ENCODE results near the gene CAPN10. TPM values are rescaled to one million over a fixed set of nuclear protein-coding genes. Genes with fewer than 3 reads are reported as not detected.

Gene CAPN10
- total and polyA plus RNA-seq, 5 donors = 21.2 to 44.3 (median 36.9) TPM

DNA sequence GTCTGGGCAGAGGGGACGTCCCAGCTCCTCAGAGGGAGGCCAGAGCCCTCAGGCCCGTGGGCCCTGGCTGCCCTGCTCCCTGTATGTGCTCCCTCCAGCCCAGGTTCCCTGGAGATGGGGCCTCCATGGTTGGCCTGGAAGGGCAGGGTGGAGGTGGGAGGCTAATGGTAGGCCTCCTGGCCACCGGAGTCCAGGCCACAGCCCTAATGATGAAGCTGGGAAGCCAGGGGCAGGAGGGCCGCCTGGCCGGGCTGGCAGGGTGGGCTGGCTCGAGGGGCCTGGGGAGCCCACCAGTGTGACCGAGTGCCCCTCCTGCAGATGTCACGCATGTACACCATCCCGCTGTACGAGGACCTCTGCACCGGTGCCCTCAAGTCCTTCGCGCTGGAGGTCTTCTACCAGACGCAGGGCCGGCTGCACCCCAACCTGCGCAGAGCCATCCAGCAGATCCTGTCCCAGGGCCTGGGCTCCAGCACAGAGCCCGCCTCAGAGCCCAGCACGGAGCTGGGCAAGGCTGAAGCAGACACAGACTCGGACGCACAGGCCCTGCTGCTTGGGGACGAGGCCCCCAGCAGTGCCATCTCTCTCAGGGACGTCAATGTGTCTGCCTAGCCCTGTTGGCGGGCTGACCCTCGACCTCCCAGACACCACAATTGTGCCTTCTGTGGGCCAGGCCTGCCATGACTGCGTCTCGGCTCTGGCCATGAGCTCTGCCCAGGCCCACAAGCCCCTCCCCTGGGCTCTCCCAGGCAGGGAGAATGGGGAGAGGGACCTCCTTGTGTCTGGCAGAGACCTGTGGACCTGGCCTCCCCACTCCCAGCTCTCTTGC lies 9.0 kb upstream of the CAPN10 start:
- Histone ChIP-seq H3K4me3 (ENCODE audit: low read length) (no peak overlapping the region), H3K27me3 (ENCODE audit: control insufficient read depth, insufficient read depth) (no peaks in the 10 kb centered on the region), H3K9me3 (ENCODE audit: control insufficient read depth, low read length) (no peaks in the 10 kb centered on the region), H3K4me1 (ENCODE audit: control insufficient read depth, insufficient read depth, low read length) (peaks cover 5% of the 10 kb centered on the region), H3K27ac (ENCODE audit: low read length) (no peak overlapping the region)
- 88% methylated on average over 26 of the region's 26 CpGs for WGBS
- ATAC-seq = no peak
- intact Hi-C loops (cut with DNase I) = no loop called here
- peak; percentile 11 to 55 (median 44) for DNase-seq

- ATAC-seq (peak in 1 of 2 donors; percentile 10), DNase-seq (peak; percentile 14 to 67 (median 51))
- Histone ChIP-seq H3K27me3 (ENCODE audit: control insufficient read depth, insufficient read depth) (no peaks in the 10 kb centered on the region), H3K4me3 (ENCODE audit: low read length) (no peak overlapping the region), H3K27ac (ENCODE audit: low read length) (no peak overlapping the region), H3K4me1 (ENCODE audit: control insufficient read depth, insufficient read depth, low read length) (peaks cover 5% of the 10 kb centered on the region), H3K9me3 (ENCODE audit: control insufficient read depth, low read length) (no peaks in the 10 kb centered on the region)
- WGBS = 89% methylated on average over 9 of the region's 9 CpGs
- intact Hi-C loops (cut with DNase I) = no loop called here
Observed at GRCh38 chr2:240578110-240578450, 8.5 kb upstream of the CAPN10 start.

DNA sequence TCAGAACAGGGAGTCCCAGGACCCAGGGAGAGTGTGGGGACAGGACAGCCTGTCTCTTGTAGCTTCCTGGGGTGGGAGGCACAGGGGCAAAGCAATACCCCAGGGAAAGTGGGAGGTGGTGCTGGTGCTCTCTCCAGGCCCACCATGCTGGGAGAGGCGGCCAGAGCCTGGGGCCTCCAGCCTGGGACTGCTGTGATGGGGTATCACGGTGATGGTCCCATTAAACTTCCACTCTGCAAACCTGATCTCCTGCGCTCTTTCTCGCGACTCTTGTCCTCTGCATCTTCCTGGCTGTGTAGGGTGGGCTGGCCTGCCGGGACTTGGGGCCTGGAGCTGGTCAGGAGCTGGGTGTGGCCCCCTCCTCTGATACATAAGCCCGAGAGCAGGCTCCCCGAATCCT lies 8.0 kb upstream of the CAPN10 start:
- DNase-seq (peak in 2 of 3 donors; percentile 51), ATAC-seq (no peak)
- Histone ChIP-seq H3K27ac (ENCODE audit: low read length) (no peak overlapping the region), H3K4me3 (ENCODE audit: low read length) (no peak overlapping the region), H3K9me3 (ENCODE audit: control insufficient read depth, low read length) (no peaks in the 10 kb centered on the region), H3K27me3 (ENCODE audit: control insufficient read depth, insufficient read depth) (no peaks in the 10 kb centered on the region), H3K4me1 (ENCODE audit: control insufficient read depth, insufficient read depth, low read length) (peaks cover 5% of the 10 kb centered on the region)
- intact Hi-C loops (cut with DNase I) = no loop called here
- whole genome bisulfite sequencing = 83% methylated on average over 8 of the region's 8 CpGs

GRCh38 chr2:240579071-240579762 lies 7.3 kb upstream of the CAPN10 start:
- WGBS = 91% methylated on average over 12 of the region's 12 CpGs
- H3K4me3 ChIP-seq (ENCODE audit: low read length) = no peak overlapping the region
- peak overlapping the region; percentile 34 for H3K27ac ChIP-seq (ENCODE audit: low read length)
- H3K9me3 ChIP-seq (ENCODE audit: control insufficient read depth, low read length) = no peaks in the 10 kb centered on the region
- H3K4me1 ChIP-seq (ENCODE audit: control insufficient read depth, insufficient read depth, low read length) = peaks cover 5% of the 10 kb centered on the region
- no peaks in the 10 kb centered on the region for H3K27me3 ChIP-seq (ENCODE audit: control insufficient read depth, insufficient read depth)
- intact Hi-C loops (cut with DNase I) = no loop called here
- DNase-seq = peak; percentile 10 to 51 (median 42)
- no peak for ATAC-seq

DNA sequence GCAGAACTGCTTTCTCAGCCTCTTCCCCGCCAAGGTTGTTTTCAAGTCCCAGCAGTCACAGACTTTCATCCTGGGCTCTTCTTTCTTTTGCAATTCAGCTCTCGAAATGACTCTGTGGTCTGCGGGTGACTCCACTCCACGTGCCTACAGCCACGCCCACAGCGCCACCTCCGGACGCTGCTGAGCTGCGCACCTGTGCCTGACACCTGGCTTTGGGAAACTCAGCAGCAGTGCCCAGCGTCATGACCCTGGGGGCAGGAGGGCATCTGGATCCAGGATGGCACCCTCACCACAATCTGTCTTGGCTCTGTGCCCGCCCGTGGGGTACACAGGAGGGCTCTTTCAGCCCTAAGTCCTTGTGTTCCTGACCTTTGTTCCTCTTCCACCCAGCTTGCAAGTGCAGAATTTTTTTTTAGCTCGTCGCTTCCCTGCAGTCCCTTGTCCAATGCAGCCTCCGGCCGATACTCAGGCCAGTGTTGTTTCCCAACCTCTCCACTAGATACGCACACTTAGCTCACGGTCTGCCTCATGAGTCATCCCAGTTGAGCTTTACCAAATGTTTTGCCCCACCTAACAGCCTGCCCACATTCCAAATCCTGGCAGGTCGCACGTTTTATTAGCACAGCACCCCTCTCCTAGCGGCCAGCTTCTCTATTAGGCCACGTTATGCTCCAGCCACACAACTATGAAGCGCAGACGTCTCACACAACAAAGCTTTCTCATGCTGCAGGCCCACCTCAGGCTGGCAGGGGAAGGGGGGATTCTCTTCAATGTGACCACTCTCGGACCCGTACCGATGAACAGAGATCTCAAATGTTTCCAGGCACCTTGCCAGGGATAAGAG lies 6.5 kb upstream of the CAPN10 start:
- Histone ChIP-seq H3K9me3 (ENCODE audit: control insufficient read depth, low read length) (no peaks in the 10 kb centered on the region), H3K27ac (ENCODE audit: low read length) (peak overlapping the region; percentile 34), H3K27me3 (ENCODE audit: control insufficient read depth, insufficient read depth) (no peaks in the 10 kb centered on the region), H3K4me3 (ENCODE audit: low read length) (no peak overlapping the region), H3K4me1 (ENCODE audit: control insufficient read depth, insufficient read depth, low read length) (peaks cover 11% of the 10 kb centered on the region)
- intact Hi-C loops (cut with DNase I) = no loop called here
- 60% methylated on average over 27 of the region's 27 CpGs for WGBS
- DNase-seq (peak; percentile 70 to 74 (median 71)), ATAC-seq (peak; percentile 53 to 68)

GRCh38 chr2:240581811-240582210 lies 4.7 kb upstream of the CAPN10 start:
- Histone ChIP-seq H3K4me1 (ENCODE audit: control insufficient read depth, insufficient read depth, low read length) (peaks cover 14% of the 10 kb centered on the region), H3K27ac (ENCODE audit: low read length) (no peak overlapping the region), H3K27me3 (ENCODE audit: control insufficient read depth, insufficient read depth) (no peaks in the 10 kb centered on the region), H3K9me3 (ENCODE audit: control insufficient read depth, low read length) (no peaks in the 10 kb centered on the region), H3K4me3 (ENCODE audit: low read length) (no peak overlapping the region)
- DNase-seq (peak in 1 of 3 donors; percentile 4), ATAC-seq (no peak)
- intact Hi-C loops (cut with DNase I) = no loop called here
- WGBS = 93% methylated on average over 5 of the region's 5 CpGs

GRCh38 chr2:240582781-240583180 lies 3.8 kb upstream of the CAPN10 start:
- WGBS = 87% methylated on average over 3 of the region's 3 CpGs
- no peak for DNase-seq

GRCh38 chr2:240583774-240584173 lies 2.8 kb upstream of the CAPN10 start:
- H3K27ac ChIP-seq (ENCODE audit: low read length) = no peak overlapping the region
- H3K4me1 ChIP-seq (ENCODE audit: control insufficient read depth, insufficient read depth, low read length) = peaks cover 19% of the 10 kb centered on the region
- H3K27me3 ChIP-seq (ENCODE audit: control insufficient read depth, insufficient read depth) = no peaks in the 10 kb centered on the region
- intact Hi-C loops (cut with DNase I) = no loop called here
- no peak for ATAC-seq
- 90% methylated on average over 4 of the region's 4 CpGs for WGBS
- DNase-seq = peak in 1 of 3 donors; percentile 11
- H3K4me3 ChIP-seq (ENCODE audit: low read length) = no peak overlapping the region
- no peaks in the 10 kb centered on the region for H3K9me3 ChIP-seq (ENCODE audit: control insufficient read depth, low read length)

More at GRCh38 chr2:240582781-240583180, 3.8 kb upstream of the CAPN10 start:
- H3K4me3 ChIP-seq (ENCODE audit: low read length) = no peak overlapping the region
- no peaks in the 10 kb centered on the region for H3K27me3 ChIP-seq (ENCODE audit: control insufficient read depth, insufficient read depth)
- no peak for ATAC-seq
- intact Hi-C loops (cut with DNase I) = no loop called here
- peaks cover 16% of the 10 kb centered on the region for H3K4me1 ChIP-seq (ENCODE audit: control insufficient read depth, insufficient read depth, low read length)
- no peaks in the 10 kb centered on the region for H3K9me3 ChIP-seq (ENCODE audit: control insufficient read depth, low read length)
- H3K27ac ChIP-seq (ENCODE audit: low read length) = no peak overlapping the region

DNA sequence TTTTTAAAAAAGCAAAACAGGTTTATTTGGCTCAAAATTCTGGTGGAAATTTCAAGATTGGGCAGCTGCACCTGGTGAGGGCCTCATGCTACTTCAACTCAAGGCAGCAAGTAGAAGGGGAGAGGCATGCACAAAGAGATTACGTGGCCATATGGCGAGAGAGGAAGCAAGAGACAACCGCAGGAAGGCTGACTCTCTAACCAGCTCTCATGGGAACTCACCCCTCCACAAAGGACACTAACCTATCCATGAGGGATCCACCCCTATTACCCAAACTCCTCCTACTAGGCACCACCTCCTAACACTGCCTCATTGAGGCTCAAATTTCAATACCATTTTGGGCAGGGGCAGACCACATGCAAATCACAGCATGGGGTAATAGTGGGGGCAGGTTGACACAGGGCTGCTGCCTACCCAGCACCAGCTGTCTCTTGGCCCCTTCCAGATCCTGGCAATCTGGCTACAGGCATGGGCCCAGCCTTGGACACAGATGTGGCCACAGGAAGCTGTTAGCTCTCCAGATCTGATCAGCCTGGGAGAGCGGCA lies 2.0 kb upstream of the CAPN10 start:
- DNase-seq (peak in 2 of 3 donors; percentile 23 to 26), ATAC-seq (no peak)
- peaks cover 19% of the 10 kb centered on the region for H3K4me1 ChIP-seq (ENCODE audit: control insufficient read depth, insufficient read depth, low read length)
- H3K4me3 ChIP-seq (ENCODE audit: low read length) = no peak overlapping the region
- 64% methylated on average over 4 of the region's 4 CpGs for WGBS
- no peak overlapping the region for H3K27ac ChIP-seq (ENCODE audit: low read length)
- H3K9me3 ChIP-seq (ENCODE audit: control insufficient read depth, low read length) = no peaks in the 10 kb centered on the region
- intact Hi-C loops (cut with DNase I) = no loop called here
- no peaks in the 10 kb centered on the region for H3K27me3 ChIP-seq (ENCODE audit: control insufficient read depth, insufficient read depth)

DNA sequence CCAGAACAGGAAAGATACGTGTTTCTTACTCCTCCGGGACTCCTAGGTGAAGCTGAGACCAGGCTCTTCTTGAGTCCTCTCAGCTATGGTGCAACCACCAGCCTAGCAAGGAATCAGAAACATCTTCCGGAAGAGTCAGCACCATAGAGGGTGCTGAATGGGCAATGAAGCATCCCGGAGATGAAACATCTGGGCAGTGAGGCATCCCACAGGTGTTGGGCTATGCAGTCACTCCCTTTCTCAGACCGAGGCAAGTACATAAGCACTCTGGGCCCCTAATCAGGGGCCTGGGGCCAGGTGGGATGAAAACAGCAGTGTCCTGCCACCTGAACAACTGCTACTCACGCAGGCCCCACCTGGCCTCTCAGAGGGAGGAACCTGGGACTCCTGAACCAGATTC lies 1.4 kb upstream of the CAPN10 start:
- Histone ChIP-seq H3K27me3 (ENCODE audit: control insufficient read depth, insufficient read depth) (no peaks in the 10 kb centered on the region), H3K9me3 (ENCODE audit: control insufficient read depth, low read length) (no peaks in the 10 kb centered on the region), H3K4me3 (ENCODE audit: low read length) (peak overlapping the region; percentile 79), H3K4me1 (ENCODE audit: control insufficient read depth, insufficient read depth, low read length) (peaks cover 19% of the 10 kb centered on the region), H3K27ac (ENCODE audit: low read length) (no peak overlapping the region)
- DNase-seq = peak in 1 of 3 donors; percentile 15
- WGBS = 75% methylated on average over 6 of the region's 6 CpGs
- ATAC-seq = no peak
- intact Hi-C loops (cut with DNase I) = no loop called here

Measured in right cardiac atrium (tissue), 5 donors.